Heart left ventricle (tissue), 16 donors: Measurements from ENCODE around the gene RTF1. TPM values are rescaled to one million over a fixed set of nuclear protein-coding genes. Genes with fewer than 3 reads are reported as not detected.
A peak's percentile ranks its signal among the peaks of the same experiment; 100 is the strongest.

Experiments used
- ATAC-seq, 4 donors: fragments of 200-7000 bp; cut with Tn5 transposase; one replicate each; pipeline ENCODE4 v1.9.1; 2020 to 2022; ENCODE audit warnings: moderate library complexity in 4 of 4, mild to moderate bottlenecking in 3 of 4, moderate number of reproducible peaks in 1 of 4
- DNase-seq, 5 donors: peaks; one replicate each; pipeline ENCODE4 v3.0.0-alpha.2; 2020
- H3K27ac ChIP-seq, 12 donors: fragments of 200-600 bp; sonication (generic) in 4 of 12; one replicate each; pipeline versions ENCODE4 v1.5.0 to v1.8.0; 2016 to 2022; ENCODE audit warnings: mild to moderate bottlenecking in 2 of 12
- H3K27me3 ChIP-seq, 9 donors: fragments of 200-600 bp; sonication (generic) in 2 of 9; one replicate each; pipeline versions ENCODE4 v1.5.1 to v1.8.0; 2016 to 2022; ENCODE audit warnings: mild to moderate bottlenecking in 3 of 9
- H3K36me3 ChIP-seq, 9 donors: fragments of 200-600 bp; sonication (generic) in 2 of 9; one replicate each; pipeline versions ENCODE4 v1.5.0 to v1.8.0; 2018 to 2022; ENCODE audit warnings: mild to moderate bottlenecking in 2 of 9
- H3K4me1 ChIP-seq, 12 donors: fragments of 200-600 bp; sonication (generic) in 4 of 12; one replicate each; pipeline versions ENCODE4 v1.5.0 to v1.8.0; 2016 to 2022; ENCODE audit warnings: mild to moderate bottlenecking in 3 of 12
- H3K4me3 ChIP-seq, 12 donors: fragments of 200-600 bp; sonication (generic) in 4 of 12; one replicate each; pipeline versions ENCODE4 v1.5.0 to v1.8.0; 2017 to 2022; ENCODE audit warnings: mild to moderate bottlenecking in 9 of 12, moderate library complexity in 4 of 12
- H3K9me3 ChIP-seq, 12 donors: fragments of 200-600 bp; sonication (generic) in 4 of 12; one replicate each; pipeline versions ENCODE4 v1.5.0 to v1.8.0; 2016 to 2022; ENCODE audit warnings: mild to moderate bottlenecking in 1 of 12
- POLR2A ChIP-seq, 2 donors: fragments of 450-650 bp; IDR thresholded peaks; one replicate each; pipeline ENCODE4 v1.6.1; 2017; ENCODE audit warnings: antibody characterized with exemption in 2 of 2, mild to moderate bottlenecking in 2 of 2, moderate library complexity in 2 of 2
- WGBS, 4 donors: extraction: QIAGEN DNeasy Blood & Tissue Kit in 2 of 4; methylation state at CpG; one replicate each; pipeline versions ENCODE4 v1.1.5 to v1.1.7; 2013 to 2018; 5-methylcytosine and 5-hydroxymethylcytosine counted together
- intact Hi-C, 10 donors: fragments of 100-400 bp; cut with DNase I; formaldehyde crosslinking; loops; one replicate each; pipeline versions ENCODE4 v1.11.1 to v1.14.2; 2022
- polyA plus RNA-seq, 2 donors: library from polyadenylated mRNA; stranded (reverse); fragments of 200-250 nt; gene quantifications; one replicate each; pipeline ENCODE4 v1.2.3, GENCODE V29; 2013
- total RNA-seq, 9 donors: library from RNA; depleted of rRNA in 2 of 9; stranded (reverse); fragments of >200 nt in 2 of 9; fragmentation: NEBNext Ultra II Directional in 3 of 9; extraction: Animal tissue kit (Norgen Biotek cat#: 25700) in 3 of 9; gene quantifications; one replicate each; pipeline versions ENCODE4 v1.1.0 to v1.2.4, GENCODE V29; 2016 to 2023
- TF ChIP-seq, protein P1 (sequence below), 12 donors: fragments of 200-600 bp; sonication (generic) in 4 of 12; IDR thresholded peaks; one replicate each; pipeline versions ENCODE4 v1.5.0 to v1.8.0; 2018 to 2022; ENCODE audit warnings: antibody characterized with exemption in 12 of 12, mild to moderate bottlenecking in 5 of 12
- donor health status: ischemic (EF 13 %, LVEDD 7.1; RV severe dilation, severe dysfunction).
- donor health status: healthy with polysubstance abuse.
- donor health status: DM: no; HTN: yes; CAD: no.
- donor health status: DM: no; HTN: no; CAD: no.
- donor health status: ischemic (EF 25% LVEDD 6.9; RV normal size, moderate dysfunction).
- donor health status: ischemic (EF 25% LVEDD 5.7; RV mildly dilated, moderate dysfunction).
- donor health status: healthy.
- donor health status: DM: yes; HTN: yes; CAD: no.
- donor health status: ischemic (EF 35%, LVEDD 5.7; RV mildly dilated, moderate dysfunction).
- donor health status: nonischemic (EF 11% LVEDD 7.7; RV severe dilation, severe dysfunction).
- donor health status: DM: yes; HTN: yes; CAD: no.
- donor health status: PGD.
- donor health status: ischemic (EF 29% LVEDD 5.4; RV normal size, mild dysfunction).
- donor health status: nonischemic (EF 23%, LVEDD 6.1; RV moderate dilation, normal function).

RTF1 gene
- total and polyA plus RNA-seq, 11 donors = 16.5 to 33.3 (median 26.6) TPM

DNA sequence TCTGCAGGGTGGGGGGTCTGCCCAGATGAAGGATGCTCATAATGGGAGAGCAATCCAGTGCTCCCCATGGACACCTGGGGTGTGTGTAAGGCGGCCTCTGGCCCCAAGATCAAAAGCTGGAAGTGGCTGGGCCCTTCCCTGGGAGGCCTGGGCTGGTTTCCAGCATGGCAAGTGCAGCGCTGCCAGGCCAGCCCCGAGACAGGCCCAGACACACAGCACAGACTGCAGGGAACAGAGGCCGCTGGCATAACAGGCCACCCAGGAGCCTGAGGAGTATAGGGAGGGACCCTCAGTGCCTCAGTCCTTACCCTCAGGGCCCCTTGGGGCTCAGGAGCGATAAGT lies 86.7 kb downstream of the RTF1 start:
- WGBS, 4 donors = 79 to 100% (median 82%) methylated on average over 3 to 5 of the region's 5 CpGs
- Histone ChIP-seq H3K4me3 (no peak overlapping the region), H3K4me1 (peaks cover 0 to 24% (median 17%) of the 10 kb centered on the region in 12 donors), H3K36me3 (no peaks in the 10 kb centered on the region), H3K9me3 (no peaks in the 10 kb centered on the region), H3K27ac (no peak overlapping the region), H3K27me3 (peaks cover 11 to 64% (median 48%) of the 10 kb centered on the region in 9 donors)
- DNase-seq = peak in 1 of 5 donors; percentile 45
- TF ChIP-seq, protein P1, sequence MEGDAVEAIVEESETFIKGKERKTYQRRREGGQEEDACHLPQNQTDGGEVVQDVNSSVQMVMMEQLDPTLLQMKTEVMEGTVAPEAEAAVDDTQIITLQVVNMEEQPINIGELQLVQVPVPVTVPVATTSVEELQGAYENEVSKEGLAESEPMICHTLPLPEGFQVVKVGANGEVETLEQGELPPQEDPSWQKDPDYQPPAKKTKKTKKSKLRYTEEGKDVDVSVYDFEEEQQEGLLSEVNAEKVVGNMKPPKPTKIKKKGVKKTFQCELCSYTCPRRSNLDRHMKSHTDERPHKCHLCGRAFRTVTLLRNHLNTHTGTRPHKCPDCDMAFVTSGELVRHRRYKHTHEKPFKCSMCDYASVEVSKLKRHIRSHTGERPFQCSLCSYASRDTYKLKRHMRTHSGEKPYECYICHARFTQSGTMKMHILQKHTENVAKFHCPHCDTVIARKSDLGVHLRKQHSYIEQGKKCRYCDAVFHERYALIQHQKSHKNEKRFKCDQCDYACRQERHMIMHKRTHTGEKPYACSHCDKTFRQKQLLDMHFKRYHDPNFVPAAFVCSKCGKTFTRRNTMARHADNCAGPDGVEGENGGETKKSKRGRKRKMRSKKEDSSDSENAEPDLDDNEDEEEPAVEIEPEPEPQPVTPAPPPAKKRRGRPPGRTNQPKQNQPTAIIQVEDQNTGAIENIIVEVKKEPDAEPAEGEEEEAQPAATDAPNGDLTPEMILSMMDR (IDR thresholded peaks at IDR 0.05) = no peak
- no peak for TF ChIP-seq POLR2A (IDR thresholded peaks at IDR 0.05)
- intact Hi-C loops = no loop called here
- peak in 1 of 4 donors; percentile 18 for ATAC-seq

GRCh38 chr15:41504751-41505492 lies 88.0 kb downstream of the RTF1 start:
- H3K36me3 ChIP-seq = no peaks in the 10 kb centered on the region
- H3K4me3 ChIP-seq = no peak overlapping the region
- intact Hi-C loops = no loop called here
- ATAC-seq = no peak
- H3K27me3 ChIP-seq = peaks cover 11 to 52% (median 35%) of the 10 kb centered on the region in 9 donors
- peaks cover 0 to 24% (median 17%) of the 10 kb centered on the region in 12 donors for H3K4me1 ChIP-seq
- H3K27ac ChIP-seq = no peak overlapping the region
- peak in 1 of 5 donors; percentile 43 for DNase-seq
- WGBS, 4 donors = 93 to 95% (median 95%) methylated on average over 11 to 13 of the region's 13 CpGs
- H3K9me3 ChIP-seq = no peaks in the 10 kb centered on the region
- TF ChIP-seq POLR2A (IDR thresholded peaks at IDR 0.05) = no peak
- TF ChIP-seq, protein P1 (IDR thresholded peaks at IDR 0.05) = no peak

DNA sequence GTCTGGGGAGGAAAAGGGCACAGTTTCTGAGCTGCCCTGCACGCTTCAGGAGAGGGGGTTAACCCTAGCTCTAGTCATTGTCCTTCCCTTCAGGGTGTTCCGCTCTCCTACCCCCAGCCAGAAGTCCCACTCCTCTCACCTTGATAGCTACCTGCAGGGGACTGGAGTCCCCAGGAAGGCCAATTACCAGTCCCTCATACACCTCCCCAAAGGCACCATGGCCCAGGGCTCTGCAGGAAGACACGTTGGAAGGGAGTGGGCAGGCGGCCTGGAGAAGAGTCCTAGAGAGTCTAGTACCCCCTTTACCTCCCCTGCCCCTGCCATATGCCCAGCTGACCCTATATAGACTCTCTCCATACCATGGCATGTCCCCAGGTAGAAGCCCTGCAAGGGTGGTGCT lies 88.9 kb downstream of the RTF1 start:
- peaks cover 0 to 24% (median 17%) of the 10 kb centered on the region in 12 donors for H3K4me1 ChIP-seq
- no peaks in the 10 kb centered on the region for H3K36me3 ChIP-seq
- no peak overlapping the region for H3K4me3 ChIP-seq
- intact Hi-C loops = no loop called here
- H3K9me3 ChIP-seq = no peaks in the 10 kb centered on the region
- DNase-seq (peak in 1 of 5 donors; percentile 58), ATAC-seq (no peak)
- H3K27ac ChIP-seq = no peak overlapping the region
- whole genome bisulfite sequencing, 4 donors = 88 to 100% (median 93%) methylated on average over 3 to 4 of the region's 4 CpGs
- H3K27me3 ChIP-seq = peaks cover 11 to 44% (median 27%) of the 10 kb centered on the region in 9 donors
- TF ChIP-seq, protein P1 (IDR thresholded peaks at IDR 0.05) = no peak
- TF ChIP-seq POLR2A (IDR thresholded peaks at IDR 0.05) = no peak

- Histone ChIP-seq H3K4me1 (peaks cover 2 to 23% (median 13%) of the 10 kb centered on the region in 12 donors), H3K27me3 (peaks cover 16 to 44% (median 25%) of the 10 kb centered on the region in 9 donors), H3K36me3 (no peaks in the 10 kb centered on the region), H3K4me3 (no peak overlapping the region), H3K27ac (no peak overlapping the region), H3K9me3 (no peaks in the 10 kb centered on the region)
- ATAC-seq (no peak), DNase-seq (peak in 1 of 5 donors; percentile 36)
- intact Hi-C loops = no loop called here
- no peak for TF ChIP-seq POLR2A (IDR thresholded peaks at IDR 0.05)
- WGBS, 4 donors = 78 to 82% (median 79%) methylated on average over 8 to 10 of the region's 10 CpGs
Measured at GRCh38 chr15:41506796-41507341, 90.0 kb downstream of the RTF1 start.
